PC-3 (cell line): ENCODE data around the gene CYTH3. TPM values are rescaled to one million over a fixed set of nuclear protein-coding genes. Genes with fewer than 3 reads are reported as not detected.

Experiments
- ATAC-seq: fragments of 200-7000 bp; cut with Tn5 transposase; 2 replicates; pipeline ENCODE4 v1.9.1; 2020; ENCODE audit warnings: mild to moderate bottlenecking, moderate library complexity
- BruUV-seq: library from RNA; stranded (reverse); fragments of 400-500 nt; replicated peaks from 2 replicates; lab custom pipeline; 2021; lab: Mats Ljungman, UMichigan
- CTCF ChIA-PET: fragments of 300-600 bp; sonication (Branson Sonifier 250); formaldehyde crosslinking; loops from one replicate; lab custom pipeline; 2022; ENCODE audit warnings: antibody characterized with exemption; lab: Charles Lee
- POLR2A ChIA-PET: fragments of 300-600 bp; sonication (Branson Sonifier 250); formaldehyde crosslinking; loops from one replicate; lab custom pipeline; 2022; ENCODE audit warnings: antibody characterized with exemption; ENCODE audit not compliant: unreplicated experiment; lab: Charles Lee
- DNase-seq: peaks from one replicate; pipeline ENCODE4 v3.0.0-alpha.2; 2015
- H2AFZ ChIP-seq: fragments of 300-600 bp; sonication (generic); 2 replicates; pipeline ENCODE4 v1.6.0; 2016; ENCODE audit warnings: antibody characterized with exemption, low read length
- H3F3A ChIP-seq: fragments of 300-600 bp; sonication (generic); one replicate; pipeline ENCODE4 v1.6.0; 2017; ENCODE audit warnings: antibody characterized with exemption, low read length, control low read depth, mild to moderate bottlenecking; ENCODE audit not compliant: unreplicated experiment
- H3K27ac ChIP-seq: fragments of 300-600 bp; sonication (generic); 2 replicates; pipeline ENCODE4 v1.5.1; 2016; ENCODE audit warnings: mild to moderate bottlenecking, low read length
- H3K27me3 ChIP-seq: fragments of 300-600 bp; sonication (generic); 2 replicates; pipeline ENCODE4 v1.6.1; 2016; ENCODE audit warnings: low read length, mixed read lengths
- H3K36me3 ChIP-seq: fragments of 300-600 bp; sonication (generic); 2 replicates; pipeline ENCODE4 v1.6.1; 2016; ENCODE audit warnings: low read depth, mixed run types, low read length, mixed read lengths
- H3K4me1 ChIP-seq: fragments of 300-600 bp; sonication (generic); 2 replicates; pipeline ENCODE4 v1.5.1; 2016; ENCODE audit warnings: low read length; ENCODE audit not compliant: insufficient read depth
- H3K4me2 ChIP-seq: fragments of 300-600 bp; sonication (generic); 2 replicates; pipeline ENCODE4 v1.6.0; 2016; ENCODE audit warnings: low read length
- H3K4me3 ChIP-seq: fragments of 300-600 bp; sonication (generic); 2 replicates; pipeline ENCODE4 v1.5.1; 2016; ENCODE audit warnings: mild to moderate bottlenecking, low read length, mixed read lengths
- H3K79me2 ChIP-seq: fragments of 300-600 bp; sonication (generic); 2 replicates; pipeline ENCODE4 v1.6.1; 2017; ENCODE audit warnings: low read length, mixed read lengths
- H3K9ac ChIP-seq: fragments of 300-600 bp; sonication (generic); 2 replicates; pipeline ENCODE4 v1.6.0; 2016; ENCODE audit warnings: mild to moderate bottlenecking, low read length
- H3K9me2 ChIP-seq: fragments of 300-600 bp; sonication (generic); replicated peaks from 2 replicates; pipeline ENCODE4 v1.6.1; 2016; ENCODE audit warnings: mixed run types, low read length, mixed read lengths
- H3K9me3 ChIP-seq: fragments of 300-600 bp; sonication (generic); 2 replicates; pipeline ENCODE4 v1.6.1; 2016; ENCODE audit warnings: low read length, mixed read lengths
- H4K20me1 ChIP-seq: fragments of 300-600 bp; sonication (generic); 2 replicates; pipeline ENCODE4 v1.6.1; 2016; ENCODE audit warnings: low read length, mixed read lengths
- EZH2 ChIP-seq: fragments of 300-600 bp; sonication (generic); IDR thresholded peaks from one replicate; pipeline ENCODE4 v1.6.1; 2017; ENCODE audit warnings: antibody characterized with exemption, mild to moderate bottlenecking, low read length; ENCODE audit not compliant: unreplicated experiment
- EZH2phosphoT487 ChIP-seq: fragments of 300-600 bp; sonication (generic); IDR thresholded peaks from 2 replicates; pipeline ENCODE4 v1.6.1; 2018; ENCODE audit warnings: mild to moderate bottlenecking, antibody characterized with exemption, low read length, borderline replicate concordance
- intact Hi-C: fragments of 100-400 bp; cut with micrococcal nuclease; formaldehyde crosslinking; loops from 2 replicates; pipeline ENCODE4 v1.9.0; 2023
- total RNA-seq: library from RNA; depleted of rRNA; stranded (reverse); fragments of >200 nt; gene quantifications from 2 replicates; pipeline ENCODE4 v1.2.3, GENCODE V29; 2014
- TF ChIP-seq, protein P1 (sequence below): fragments of 300-600 bp; sonication (generic); conservative IDR thresholded peaks from 2 replicates; pipeline ENCODE4 v1.5.1; 2017; ENCODE audit warnings: antibody characterized with exemption, low read depth, mild to moderate bottlenecking, low read length

The CYTH3 gene
- total RNA-seq, 1 experiment from 2014 or later = 23.1 TPM

DNA sequence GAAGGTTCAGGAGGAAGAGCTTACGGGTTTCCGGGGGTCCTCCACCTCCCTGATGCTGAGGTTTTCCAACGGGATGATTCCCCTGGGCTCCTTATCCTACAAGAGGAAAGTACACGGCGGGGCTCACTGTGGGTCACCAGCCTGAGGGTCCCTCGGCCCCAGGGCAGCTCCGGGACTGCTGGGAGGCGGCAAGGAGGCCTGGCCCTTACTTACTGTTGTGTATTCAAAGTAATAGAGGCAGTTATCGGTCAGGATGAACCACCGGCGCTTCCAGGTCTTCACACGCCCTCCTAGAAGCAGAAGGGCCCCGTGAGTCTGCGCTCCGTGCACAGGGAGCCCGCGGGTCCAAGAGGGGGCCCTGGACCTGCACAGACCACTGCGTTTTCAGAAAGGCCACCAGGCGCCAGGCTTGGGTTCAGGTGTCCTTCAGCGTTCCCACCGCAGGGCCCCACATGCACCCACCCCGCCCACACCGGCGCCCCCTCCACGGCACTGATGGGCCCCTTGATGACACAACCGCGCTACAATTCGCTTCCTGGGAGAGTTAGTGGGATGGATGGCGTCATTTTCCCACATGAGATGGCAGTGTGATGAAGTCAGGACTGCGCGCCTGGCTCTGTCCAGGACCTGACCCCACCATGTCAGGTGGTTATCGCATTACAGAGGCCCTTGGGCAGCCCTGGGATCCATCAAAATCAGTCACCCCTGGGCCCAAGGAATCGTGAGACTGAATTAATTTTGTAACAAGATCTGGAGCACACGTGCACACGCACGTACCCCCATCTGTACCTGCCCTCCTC, 106.7 kb downstream of the CYTH3 start:
- no peak overlapping the region for H3K9ac ChIP-seq
- H3K4me3 ChIP-seq = no peak overlapping the region
- BruUV-seq = no TSS peak
- H2AFZ ChIP-seq = no peak overlapping the region
- H3K79me2 ChIP-seq = no peaks in the 10 kb centered on the region
- TF ChIP-seq, protein P1, sequence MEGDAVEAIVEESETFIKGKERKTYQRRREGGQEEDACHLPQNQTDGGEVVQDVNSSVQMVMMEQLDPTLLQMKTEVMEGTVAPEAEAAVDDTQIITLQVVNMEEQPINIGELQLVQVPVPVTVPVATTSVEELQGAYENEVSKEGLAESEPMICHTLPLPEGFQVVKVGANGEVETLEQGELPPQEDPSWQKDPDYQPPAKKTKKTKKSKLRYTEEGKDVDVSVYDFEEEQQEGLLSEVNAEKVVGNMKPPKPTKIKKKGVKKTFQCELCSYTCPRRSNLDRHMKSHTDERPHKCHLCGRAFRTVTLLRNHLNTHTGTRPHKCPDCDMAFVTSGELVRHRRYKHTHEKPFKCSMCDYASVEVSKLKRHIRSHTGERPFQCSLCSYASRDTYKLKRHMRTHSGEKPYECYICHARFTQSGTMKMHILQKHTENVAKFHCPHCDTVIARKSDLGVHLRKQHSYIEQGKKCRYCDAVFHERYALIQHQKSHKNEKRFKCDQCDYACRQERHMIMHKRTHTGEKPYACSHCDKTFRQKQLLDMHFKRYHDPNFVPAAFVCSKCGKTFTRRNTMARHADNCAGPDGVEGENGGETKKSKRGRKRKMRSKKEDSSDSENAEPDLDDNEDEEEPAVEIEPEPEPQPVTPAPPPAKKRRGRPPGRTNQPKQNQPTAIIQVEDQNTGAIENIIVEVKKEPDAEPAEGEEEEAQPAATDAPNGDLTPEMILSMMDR = no peak
- TF ChIP-seq EZH2 (no peak), EZH2phosphoT487 (no peak)
- DNase-seq (no peak), ATAC-seq (no peak)
- no peaks in the 10 kb centered on the region for H3K9me2 ChIP-seq
- CTCF ChIA-PET = no interaction called here
- H3F3A ChIP-seq = no peaks in the 10 kb centered on the region
- H3K27me3 ChIP-seq = no peaks in the 10 kb centered on the region
- no peak overlapping the region for H3K4me2 ChIP-seq
- no peak overlapping the region for H3K27ac ChIP-seq
- peaks cover 13% of the 10 kb centered on the region; the same call in 1 of the 2 replicates for H3K36me3 ChIP-seq
- intact Hi-C loops = no loop called here
- no peaks in the 10 kb centered on the region for H3K4me1 ChIP-seq
- no peaks in the 10 kb centered on the region for H3K9me3 ChIP-seq
- no peaks in the 10 kb centered on the region for H4K20me1 ChIP-seq
- POLR2A ChIA-PET = no interaction called here

DNA sequence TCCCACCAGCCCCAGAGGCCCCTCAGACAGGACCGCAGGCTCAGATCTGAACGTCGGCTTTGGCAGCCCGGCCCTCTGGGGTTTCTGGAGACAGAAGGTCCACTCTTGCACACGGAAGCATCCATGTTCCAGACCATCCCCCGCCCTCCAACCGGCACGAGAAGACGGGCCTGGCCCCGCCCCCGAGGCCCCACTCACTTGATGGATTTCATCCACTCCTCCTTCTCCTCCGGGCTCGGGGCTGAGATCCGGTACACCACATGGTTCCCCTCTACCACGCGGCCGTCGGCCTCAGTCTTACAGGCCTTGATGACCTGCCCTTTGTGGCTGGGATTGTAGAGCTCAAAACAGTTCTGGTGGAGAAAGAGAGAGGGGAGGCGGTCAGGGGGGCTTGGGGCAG, 107.3 kb downstream of the CYTH3 start:
- BruUV-seq = no TSS peak
- H3K36me3 ChIP-seq = peaks cover 17% of the 10 kb centered on the region; the same call in 1 of the 2 replicates
- H3K9ac ChIP-seq = no peak overlapping the region
- intact Hi-C loops = no loop called here
- no peak overlapping the region for H3K27ac ChIP-seq
- no peak for DNase-seq
- no peak overlapping the region for H3K4me3 ChIP-seq
- H2AFZ ChIP-seq = no peak overlapping the region
- H3F3A ChIP-seq = no peaks in the 10 kb centered on the region
- no peaks in the 10 kb centered on the region for H3K9me2 ChIP-seq
- no peaks in the 10 kb centered on the region for H3K4me1 ChIP-seq
- no peaks in the 10 kb centered on the region for H3K27me3 ChIP-seq
- ATAC-seq = no peak
- no peaks in the 10 kb centered on the region for H4K20me1 ChIP-seq
- no peaks in the 10 kb centered on the region for H3K9me3 ChIP-seq
- TF ChIP-seq EZH2phosphoT487 (no peak), EZH2 (no peak)
- TF ChIP-seq, protein P1 = no peak
- ChIA-PET POLR2A (no interaction called here), CTCF (interaction anchor here (0.6 kb wide), 1 partner anchor 24 kb away, joined by 4 read pairs; no protein-coding TSS in a partner anchor)
- no peak overlapping the region for H3K4me2 ChIP-seq
- no peaks in the 10 kb centered on the region for H3K79me2 ChIP-seq

DNA sequence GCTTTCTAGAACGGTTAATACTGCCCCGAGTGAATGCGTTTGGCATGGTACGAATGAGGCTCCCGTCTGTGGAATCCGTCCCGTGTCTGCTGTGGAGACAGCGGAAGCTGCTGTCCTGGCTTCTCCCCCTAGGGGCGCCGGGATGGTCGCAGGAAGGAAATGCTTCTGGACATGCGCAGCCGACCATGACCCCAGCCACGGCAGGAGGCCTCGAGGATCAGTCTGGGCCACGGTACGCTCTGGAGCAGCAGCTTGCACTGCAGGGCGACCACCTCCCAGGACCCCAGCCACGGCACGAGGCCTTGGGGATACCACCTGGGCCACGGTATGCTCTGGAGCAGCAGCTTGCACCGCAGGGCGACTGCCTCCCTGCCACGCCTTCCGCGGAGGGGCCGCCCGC, 107.9 kb downstream of the CYTH3 start:
- Histone ChIP-seq H3K9ac (no peak overlapping the region), H3K9me3 (no peaks in the 10 kb centered on the region), H3K4me1 (no peaks in the 10 kb centered on the region), H3K9me2 (no peaks in the 10 kb centered on the region), H3K4me3 (no peak overlapping the region), H3K27ac (no peak overlapping the region), H3K4me2 (no peak overlapping the region), H3K79me2 (no peaks in the 10 kb centered on the region), H3F3A (no peaks in the 10 kb centered on the region), H2AFZ (no peak overlapping the region), H4K20me1 (no peaks in the 10 kb centered on the region), H3K27me3 (no peaks in the 10 kb centered on the region), H3K36me3 (peaks cover 17% of the 10 kb centered on the region; the same call in 1 of the 2 replicates)
- ChIA-PET CTCF (interaction anchor here (0.6 kb wide), 1 partner anchor 24 kb away, joined by 4 read pairs; no protein-coding TSS in a partner anchor), POLR2A (interaction anchor here (0.7 kb wide), 1 partner anchor 16 kb away, joined by 3 read pairs; no protein-coding TSS in a partner anchor)
- BruUV-seq = no TSS peak
- DNase-seq (no peak), ATAC-seq (no peak)
- intact Hi-C loops = no loop called here
- TF ChIP-seq, protein P1 = no peak; the same call in 1 of the 2 replicates
- TF ChIP-seq EZH2 = no peak
- TF ChIP-seq EZH2phosphoT487 = no peak
